HG03439 (cell line): ENCODE results near the gene RHEBL1.
"Not testable (repeated sequence)": the region's sequence is repeated elsewhere in the genome, so short reads cannot be mapped to it uniquely, and the experiment has no call there.

Experiments used
- ATAC-seq: cut with Tn5 transposase; IDR thresholded peaks from one replicate; pipeline ENCODE4 v1.9.1; 2021; ENCODE audit warnings: mild to moderate bottlenecking, moderate library complexity; ENCODE audit not compliant: unreplicated experiment

Gene RHEBL1

GRCh38 chr12:49089821-49090773, 20.3 kb upstream of the RHEBL1 start:
- ATAC-seq, result no peak

- no peak for ATAC-seq
Observed at GRCh38 chr12:49088932-49089330, 19.2 kb upstream of the RHEBL1 start.

DNA sequence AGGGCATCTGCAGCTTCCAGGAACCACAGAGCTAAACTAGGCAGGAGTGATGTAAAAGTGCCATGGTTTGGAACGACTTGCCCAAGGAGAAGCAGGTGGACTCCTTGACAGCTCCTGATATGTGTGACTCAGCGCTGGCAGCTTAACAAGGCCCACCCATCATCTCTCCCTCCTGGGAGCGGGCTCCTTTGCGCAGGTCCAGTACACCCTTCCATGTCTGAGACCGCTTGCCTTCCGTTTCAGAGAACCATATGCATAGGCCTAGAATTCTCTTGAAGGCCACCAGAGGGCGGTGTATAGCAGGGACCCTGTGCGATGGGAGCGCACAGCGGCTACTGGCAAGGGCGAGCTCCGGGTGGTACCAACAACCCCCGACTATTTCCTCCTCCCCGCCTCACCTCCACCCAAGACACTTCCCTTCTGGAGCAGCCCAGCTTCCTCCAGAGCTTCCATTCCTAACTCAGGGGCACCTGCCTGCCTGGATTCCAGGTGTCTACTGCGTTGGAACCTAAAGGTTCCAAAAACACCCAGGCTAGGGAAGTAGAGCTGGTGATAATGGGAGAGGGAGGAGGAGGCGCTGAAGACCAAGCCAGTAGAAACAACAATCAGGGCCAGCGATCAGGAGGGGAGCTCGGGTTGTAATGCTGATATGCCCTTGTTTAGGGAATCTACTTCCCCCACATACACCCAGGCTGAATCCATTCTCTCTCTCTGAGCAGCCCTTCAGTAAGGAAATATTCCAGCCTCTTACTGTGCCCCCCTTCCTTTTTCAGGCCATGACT, 18.6 kb upstream of the RHEBL1 start:
- ATAC-seq, result peak; percentile 93

DNA sequence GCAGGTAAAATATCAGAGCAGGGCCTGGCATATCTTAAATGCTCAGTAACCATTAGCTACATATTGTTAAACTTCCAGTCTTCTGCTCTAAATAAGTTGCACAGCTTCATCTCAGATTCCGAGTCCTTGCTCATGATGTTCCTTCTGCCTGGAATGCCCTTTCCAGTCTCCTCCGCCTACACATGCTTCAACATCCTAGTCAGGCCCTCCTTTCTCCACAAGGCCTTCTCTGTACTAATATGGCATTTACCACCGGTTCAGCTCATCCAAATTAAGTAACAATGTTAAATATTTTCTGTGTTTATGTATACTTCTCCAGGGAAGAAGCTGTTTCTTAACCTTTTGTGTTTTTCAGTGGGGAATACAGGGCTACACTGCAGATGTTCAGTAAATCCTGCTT, 16.3 kb upstream of the RHEBL1 start:
- ATAC-seq, result no peak

- ATAC-seq, result no peak
Observed at GRCh38 chr12:49084438-49084837, 14.7 kb upstream of the RHEBL1 start.

DNA sequence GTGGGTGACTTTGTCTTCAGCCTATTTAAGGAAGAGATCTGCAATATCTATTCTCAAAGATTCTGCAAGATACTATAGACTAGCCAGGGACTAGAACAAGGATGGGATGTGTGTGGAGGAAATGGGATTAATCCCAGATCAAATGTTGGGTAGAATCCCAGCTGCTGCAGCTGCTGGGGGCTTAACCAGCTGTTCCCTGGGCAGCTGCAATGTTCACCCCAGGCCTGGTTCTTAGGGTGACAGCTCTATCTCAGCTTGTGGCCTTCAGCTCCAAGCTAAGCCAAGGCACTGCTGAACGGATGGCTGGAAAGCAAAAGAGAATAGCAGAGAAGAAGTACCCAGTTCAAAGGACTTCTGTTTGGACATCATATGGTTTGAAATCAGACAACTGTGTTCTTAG, 10.0 kb upstream of the RHEBL1 start:
- ATAC-seq, result no peak

DNA sequence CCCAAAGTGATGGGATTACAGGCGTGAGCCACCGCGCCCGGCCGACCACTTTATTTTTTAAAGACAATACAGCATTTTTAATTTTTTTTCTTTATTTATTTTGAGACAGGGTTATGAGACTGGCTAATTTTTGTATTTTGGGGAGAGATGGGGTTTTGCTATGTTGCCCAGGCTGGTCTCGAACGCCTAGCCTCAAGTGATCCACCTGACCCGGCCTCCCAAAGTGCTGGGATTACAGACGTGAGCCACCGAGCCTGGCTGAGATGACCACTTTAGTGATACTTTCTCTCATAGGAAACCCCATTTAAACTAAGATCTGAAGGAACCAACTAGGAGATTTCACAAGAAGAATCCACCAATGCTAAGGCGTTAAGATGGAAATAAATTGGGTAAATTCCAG, 1.2 kb upstream of the RHEBL1 start:
- no peak for ATAC-seq

DNA sequence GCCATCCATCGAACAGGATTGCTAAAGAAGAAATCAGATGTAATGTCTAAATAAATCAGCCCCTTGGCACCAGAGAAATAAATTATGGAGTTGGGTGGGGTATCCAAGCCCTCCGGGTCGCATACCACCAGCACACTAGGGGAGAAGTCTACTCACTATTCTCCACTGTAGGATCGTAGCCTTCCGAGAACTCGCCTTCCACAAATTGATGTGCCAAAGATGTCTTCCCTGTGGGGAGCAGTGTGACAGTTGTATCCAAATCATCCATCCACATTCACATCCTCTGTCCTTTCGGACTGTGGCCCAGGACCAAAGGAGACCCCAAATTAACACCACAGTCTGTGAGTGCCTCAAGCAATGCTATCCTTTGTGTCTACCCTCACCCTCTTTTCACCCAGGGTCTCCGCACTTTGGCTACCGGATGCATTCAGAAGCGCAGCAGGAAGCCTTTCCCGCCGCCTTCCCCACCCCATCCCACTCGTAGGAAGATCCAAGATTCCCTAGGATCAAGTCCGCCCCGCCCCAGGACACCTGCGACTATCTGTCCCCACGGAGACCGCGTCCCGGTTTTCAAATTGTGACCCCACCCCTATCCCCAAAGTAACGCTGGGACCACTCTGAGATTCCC, 786 bp downstream of the RHEBL1 start:
- no peak for ATAC-seq

DNA sequence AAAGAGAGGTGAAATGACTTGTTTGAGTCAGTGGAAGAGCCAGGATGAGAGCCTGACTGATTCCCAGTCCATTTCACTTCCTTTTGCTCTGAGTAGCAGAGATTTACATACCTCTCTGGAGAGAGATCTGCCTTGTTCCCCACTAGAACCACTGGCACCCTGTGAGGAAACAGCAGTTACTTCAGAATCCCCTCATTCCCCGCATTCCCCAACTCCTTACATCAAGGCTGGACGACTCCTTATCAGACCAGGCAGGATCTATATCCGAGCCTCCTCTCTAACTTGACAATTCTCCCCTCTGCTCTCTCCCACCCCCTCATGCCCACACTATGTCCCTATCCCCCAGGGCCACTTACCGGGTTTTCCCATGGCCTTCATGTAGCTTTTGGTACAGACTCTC, 3.7 kb downstream of the RHEBL1 start:
- ATAC-seq, result no peak

- ATAC-seq, result no peak
Observed at GRCh38 chr12:49064767-49065152, 5.0 kb downstream of the RHEBL1 start.

DNA sequence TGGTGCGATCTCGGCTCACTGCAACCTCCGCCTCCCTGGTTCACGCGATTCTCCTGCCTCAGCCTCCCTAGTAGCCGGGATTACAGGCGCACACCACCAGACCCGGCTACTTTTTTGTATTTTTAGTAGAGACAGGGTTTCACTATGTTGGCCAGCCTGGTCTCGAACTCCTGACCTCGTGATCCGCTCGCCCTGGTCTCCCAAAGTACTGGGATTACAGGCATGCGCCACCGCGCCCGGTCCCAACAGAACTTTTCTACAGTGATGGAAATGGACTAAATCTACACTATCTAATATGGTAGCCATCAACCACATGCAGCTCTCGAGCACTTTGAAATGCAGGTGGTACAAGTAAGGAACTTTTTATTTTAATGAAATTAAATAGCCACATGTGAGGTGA, 7.9 kb downstream of the RHEBL1 start:
- ATAC-seq, result not testable (repeated sequence)

- ATAC-seq, result no peak
Observed at GRCh38 chr12:49061157-49061650, 8.6 kb downstream of the RHEBL1 start.

GRCh38 chr12:49060237-49061156, 9.3 kb downstream of the RHEBL1 start, which contains the start of gene KMT2D:
TSS of gene KMT2D (minus strand) at chr12:49060794. CDS start at chr12:49055324, 5,470 bp downstream.
- peak; percentile 55 for ATAC-seq

DNA sequence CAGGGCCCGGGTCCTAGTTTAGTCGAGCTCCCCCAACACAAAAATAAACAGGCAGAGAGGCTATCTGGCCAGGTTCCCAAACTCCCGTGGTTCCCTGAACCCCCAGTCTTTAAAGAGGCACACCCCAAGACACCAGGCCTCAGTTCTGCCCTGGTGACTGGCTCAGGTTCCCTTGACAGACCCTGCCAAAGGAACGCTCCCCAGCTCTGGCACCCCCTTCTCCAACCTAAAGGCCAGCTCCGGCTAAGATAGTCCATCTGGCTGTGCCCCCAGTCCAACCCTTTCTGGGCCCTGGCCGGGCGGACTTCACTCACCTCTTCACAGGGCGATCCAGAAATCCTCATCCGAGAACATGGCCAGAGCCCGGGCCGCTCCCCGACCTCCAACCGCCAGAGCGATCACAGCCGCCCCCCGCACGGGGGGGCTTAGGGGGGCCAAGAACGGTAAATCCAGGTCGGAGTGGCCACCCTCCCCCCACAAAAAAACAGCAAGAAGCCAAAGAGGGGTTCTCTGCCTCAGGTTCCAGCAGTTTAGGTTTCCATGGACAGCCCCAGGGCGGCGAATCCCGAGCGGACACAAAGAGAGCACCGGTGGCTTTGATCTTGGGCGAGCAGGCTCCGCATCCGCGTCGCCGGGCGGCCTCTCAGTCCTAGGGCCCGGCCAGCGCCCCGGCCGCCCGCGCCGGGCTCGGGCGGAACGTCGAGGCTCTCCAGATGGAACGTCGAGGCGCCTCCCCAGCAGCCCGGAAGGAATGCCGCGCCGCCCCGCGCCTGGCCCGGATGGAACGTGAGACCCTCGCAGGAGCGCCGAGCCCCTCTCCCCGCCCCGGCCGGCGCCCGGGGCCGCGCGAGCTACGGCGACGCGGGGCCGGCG, 10.2 kb downstream of the RHEBL1 start:
- peak; percentile 26 for ATAC-seq

DNA sequence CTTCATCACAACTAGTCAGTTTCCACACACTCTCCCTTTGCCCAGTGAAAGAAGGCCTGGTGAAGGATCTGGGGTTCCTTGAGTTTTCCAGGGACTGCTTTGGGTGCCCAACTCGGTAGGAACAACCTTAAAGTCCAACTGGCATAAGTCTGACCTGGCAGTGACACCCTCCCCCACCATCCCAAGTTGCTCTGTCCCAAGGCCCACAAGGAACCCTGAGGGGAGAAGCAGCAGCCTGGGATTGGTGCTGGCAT, 10.8 kb downstream of the RHEBL1 start:
- ATAC-seq, result no peak

DNA sequence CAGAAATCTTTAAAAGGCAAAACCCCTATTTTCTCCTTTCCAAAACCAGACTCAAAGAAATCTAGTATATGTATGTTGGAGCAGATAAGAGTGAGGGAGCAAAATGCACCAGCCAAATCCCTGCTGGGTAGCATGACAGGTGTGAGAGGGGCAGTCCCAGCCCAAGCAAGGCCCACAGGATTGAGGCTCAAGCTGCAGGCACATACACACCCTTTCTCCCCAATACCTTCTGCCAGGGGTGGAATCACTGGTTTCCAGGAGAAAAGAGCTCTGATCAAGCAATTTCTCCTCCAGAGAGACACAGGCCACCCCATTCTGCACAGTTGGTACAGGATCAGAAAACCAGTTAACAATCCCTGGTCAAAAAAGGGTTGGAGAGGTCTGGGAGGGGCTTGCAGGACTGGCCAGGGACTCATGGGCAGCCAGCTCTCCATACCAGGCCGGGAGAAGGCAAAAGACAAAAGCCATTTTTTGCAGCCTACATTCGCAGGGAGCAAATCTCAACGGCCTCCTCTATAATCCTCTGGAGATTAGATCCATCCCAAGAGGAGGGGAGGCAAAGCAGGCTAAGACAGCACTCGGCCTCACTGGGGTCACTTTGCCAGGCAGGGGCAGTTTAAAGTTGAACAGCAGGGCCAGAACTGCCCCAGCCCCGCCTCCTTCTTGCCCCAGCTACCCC, 11.3 kb downstream of the RHEBL1 start:
- no peak for ATAC-seq

GRCh38 chr12:49057888-49058287, 11.9 kb downstream of the RHEBL1 start:
- ATAC-seq, result no peak

DNA sequence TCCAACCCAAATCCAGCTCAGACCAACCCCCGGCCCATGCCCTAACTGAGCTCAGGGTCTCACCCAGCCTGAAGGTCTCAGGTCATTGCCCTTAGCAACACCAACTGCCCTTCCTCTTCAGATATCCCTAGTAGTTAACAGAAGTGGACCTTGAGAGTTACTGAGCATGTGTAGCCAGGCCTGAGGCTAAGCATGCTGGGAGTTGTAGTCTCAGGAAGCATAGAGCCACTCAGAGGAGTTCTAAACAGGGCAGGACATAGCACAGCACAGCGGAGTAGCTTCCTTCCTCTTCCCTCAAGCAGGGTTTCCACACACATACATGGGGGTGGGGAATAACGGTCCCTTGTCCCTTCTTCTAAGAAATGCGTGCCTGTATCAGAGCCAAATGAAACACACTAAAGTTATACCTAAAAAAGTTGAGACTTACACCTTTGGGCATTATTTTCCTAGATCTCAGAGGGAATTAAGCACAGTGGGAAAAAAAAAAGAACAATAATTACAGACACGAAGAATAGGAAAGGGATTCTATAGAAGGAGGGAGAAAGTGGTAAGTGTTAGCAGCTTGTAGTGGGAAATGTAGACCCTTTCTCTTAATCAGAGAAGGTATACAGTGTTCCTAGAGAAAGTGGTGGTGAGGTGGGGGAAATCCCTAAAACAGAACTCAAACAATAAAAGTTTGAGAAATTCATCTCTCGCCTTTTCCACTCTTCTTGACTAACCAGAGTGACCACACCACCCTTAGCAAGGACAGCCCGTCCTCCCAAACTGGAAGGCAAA, 13.6 kb downstream of the RHEBL1 start:
- ATAC-seq, result no peak
